Measurements from ENCODE around the gene PPP1R18.
A peak's percentile ranks its signal among the peaks of the same experiment; 100 is the strongest.
"Not testable (repeated sequence)": the region's sequence is repeated elsewhere in the genome, so short reads cannot be mapped to it uniquely, and the experiment has no call there.

PPP1R18 gene

DNA sequence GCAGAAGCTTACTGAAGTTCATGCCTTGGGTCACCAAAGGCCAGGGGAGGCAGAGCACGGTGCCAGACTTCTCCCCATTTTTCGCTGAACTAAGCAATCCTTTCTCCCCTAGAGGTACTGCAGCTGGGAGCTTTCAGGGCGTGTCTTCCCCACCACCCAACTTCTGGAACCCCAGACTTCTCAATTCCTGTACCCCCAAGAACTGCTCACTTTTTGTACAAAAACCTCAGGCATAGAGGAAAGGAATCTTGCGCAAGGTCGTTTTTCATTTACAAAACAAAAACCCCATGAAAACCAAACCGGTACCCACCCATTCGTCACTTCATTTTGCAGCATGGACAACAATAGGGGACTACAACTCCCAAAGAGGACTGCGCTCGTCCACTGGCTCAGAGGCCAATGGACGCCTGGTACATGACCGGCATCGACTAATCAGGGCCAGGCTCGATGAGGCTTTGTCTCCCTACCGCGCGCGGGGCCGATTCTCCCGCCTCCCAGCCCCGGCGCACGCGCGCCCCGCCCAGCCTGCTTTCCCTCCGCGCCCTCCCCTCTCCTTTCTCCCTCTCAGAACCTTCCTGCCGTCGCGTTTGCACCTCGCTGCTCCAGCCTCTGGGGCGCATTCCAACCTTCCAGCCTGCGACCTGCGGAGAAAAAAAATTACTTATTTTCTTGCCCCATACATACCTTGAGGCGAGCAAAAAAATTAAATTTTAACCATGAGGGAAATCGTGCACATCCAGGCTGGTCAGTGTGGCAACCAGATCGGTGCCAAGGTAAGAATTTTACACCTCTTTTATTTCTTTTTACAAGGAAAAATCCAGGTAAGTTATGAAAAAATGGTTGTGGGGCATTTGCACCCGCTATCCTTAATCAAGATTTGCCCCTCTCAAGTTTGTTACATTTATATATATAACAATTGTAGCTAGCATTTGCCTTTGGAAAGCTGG lies 33.6 kb upstream of the PPP1R18 start, which contains the start of gene TUBB:
Gene TUBB, plus strand, starts transcription at position 562 of the 947 bp plus-strand sequence. Its CDS starts 155 bp downstream, at position 717.
- peak; percentile 93 to 94 for DNase-seq (ENCODE audit: low read depth in 2 of 2)

DNA sequence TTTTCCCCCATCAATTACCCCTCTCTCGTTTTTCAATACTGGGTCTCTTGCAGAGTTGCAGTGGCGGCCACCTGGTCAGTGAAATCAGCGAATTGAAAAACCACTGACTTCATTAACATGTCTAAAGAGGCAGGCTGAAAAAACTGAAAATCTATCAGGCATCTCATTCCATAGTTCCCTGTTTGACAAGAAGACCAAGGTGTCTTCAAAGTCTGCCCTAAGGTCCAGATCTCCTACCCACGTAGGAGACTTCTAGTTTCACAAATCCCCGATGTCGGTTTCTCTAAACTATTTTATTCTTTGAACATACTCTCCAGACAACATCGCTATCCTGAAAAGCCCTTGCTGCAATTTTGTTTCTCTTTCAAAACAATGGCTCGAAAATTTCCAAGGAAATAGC lies 32.9 kb upstream of the PPP1R18 start:
- DNase-seq (ENCODE audit: low read depth in 2 of 2) = no peak

DNA sequence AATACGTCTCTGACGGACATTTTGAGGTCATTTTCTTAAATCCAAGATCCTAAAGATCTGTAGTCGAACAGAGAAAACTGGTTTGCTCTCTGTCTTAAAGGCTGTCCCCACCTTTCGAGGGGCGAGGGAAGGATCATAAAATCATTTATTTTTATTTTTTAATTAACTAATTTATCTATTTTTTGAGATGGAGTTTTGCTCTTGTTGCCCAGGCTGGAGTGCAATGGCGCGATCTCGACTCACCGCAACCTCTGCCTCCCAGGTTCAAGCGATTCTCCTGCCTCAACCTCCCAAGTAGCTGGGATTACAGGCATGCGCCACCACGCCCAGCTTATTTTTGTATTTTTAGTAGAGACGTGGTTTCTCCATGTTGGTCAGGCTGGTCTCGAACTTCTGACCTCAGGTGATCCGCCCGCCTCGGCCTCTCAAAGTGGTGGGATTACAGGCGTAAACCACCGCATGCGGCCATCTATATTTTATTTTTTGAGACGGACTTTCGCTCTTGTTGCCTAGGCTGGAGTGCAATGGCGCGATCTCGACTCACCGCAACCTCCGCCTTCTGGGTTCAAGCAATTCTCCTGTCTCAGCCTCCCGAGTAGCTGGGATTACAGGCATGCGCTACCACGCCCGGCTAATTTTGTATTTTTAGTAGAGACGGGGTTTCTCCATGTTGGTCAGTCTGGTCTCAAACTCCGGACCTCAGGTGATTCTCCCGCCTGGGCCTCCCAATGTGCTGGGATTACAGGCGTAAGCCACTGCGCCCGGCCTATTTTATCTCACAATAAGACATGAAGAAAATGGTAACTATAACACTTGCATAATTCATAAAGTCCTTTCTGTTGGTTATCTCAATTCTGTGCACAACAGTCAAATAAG lies 31.6 kb upstream of the PPP1R18 start:
- DNase-seq (ENCODE audit: low read depth in 2 of 2) = not testable (repeated sequence)

DNA sequence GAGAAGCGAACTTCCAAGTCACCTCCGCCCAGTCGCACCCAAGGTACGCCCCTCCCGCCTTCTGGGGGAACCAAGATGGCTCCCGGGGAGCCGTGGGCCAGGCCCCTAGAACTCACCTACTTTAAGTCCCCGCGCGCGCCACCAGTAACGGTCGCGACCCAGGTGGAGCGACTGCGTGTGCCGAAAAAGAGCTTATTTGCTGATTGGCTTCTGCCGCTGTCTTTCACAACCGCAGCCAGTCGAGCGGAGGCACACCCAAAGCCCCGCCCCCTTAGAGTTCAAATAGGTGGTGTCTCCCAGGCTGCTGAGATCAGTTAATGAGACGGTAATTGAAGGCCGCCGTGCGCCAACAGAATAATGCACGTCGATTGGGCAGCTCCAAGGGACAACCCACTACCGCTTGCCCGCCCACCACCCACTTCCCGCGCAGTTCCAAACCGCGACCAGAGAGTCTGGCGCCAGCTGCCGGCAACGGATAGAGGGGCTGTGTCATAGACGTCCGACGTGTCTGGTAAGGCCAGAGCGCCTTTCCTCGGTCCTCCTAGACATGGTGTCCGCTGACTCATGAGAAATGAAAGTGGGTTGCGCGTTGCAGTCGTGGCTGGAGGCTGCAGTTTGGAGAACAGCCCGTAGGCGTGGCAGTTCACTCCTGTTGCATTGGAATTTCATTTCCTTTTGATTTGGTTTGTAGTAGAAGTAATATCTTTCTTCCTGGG lies 30.8 kb upstream of the PPP1R18 start, which contains the start of gene MDC1:
Gene MDC1, minus strand, starts transcription at position 153 of the 716 bp plus-strand sequence. CDS start 2,106 bp downstream, outside the sequence.
- DNase-seq (ENCODE audit: low read depth in 2 of 2) = peak; percentile 96 to 99

DNA sequence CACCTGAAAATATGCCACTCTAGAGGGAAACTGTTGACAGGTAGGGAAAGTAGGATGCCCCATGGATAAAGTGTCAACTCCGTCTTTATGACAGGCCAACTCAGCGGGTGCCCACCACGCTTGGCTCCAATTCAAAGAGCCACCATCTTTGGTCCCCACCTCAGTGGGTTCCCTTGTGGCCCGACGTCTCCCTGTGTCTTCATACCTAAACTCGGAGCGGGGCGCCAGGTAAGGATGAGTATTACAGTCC lies 30.4 kb upstream of the PPP1R18 start:
- no peak for DNase-seq (ENCODE audit: low read depth in 2 of 2)

DNA sequence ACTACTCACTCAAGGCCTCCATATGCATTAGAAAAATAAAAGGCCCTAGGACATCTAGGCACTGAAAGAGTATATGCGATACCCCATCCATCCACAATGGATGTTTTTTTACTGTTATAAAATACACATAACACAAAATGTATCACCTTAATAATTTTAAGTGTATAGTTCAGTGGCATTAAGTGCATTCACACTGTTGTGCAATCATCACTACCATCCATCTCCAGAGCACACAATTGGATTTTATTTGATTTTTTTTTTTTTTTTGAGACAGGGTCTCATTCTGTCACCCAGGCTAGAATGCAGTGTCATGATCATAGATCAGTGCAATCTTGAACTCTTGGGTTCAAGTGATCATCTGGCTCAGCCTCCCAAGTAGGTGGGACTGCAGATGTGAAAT lies 27.8 kb upstream of the PPP1R18 start:
- no peak for DNase-seq (ENCODE audit: low read depth in 2 of 2)

DNA sequence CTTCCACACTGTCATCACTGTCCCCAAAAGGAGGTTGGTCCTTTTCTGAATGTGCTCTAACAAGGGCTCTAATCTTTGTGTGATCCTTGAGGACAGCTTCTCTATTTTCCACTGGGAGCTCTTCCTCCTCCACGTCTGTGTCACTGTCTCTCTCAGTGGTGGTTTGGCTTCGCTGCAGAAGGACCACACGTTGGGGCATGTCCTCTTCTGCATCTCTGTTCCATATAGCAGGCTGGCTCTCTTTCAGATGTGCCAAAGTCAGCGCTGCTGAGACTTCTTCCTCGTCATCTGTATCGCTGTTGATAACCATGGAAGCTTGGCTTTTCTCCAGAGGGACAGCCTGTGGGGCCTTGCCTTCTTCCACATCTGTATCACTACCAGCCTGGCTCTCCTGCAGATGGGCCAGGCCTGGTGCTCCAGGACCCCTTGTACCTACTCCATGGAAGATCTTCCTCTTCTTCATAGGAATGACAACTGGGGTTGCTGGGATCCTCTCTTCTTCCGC lies 26.0 kb upstream of the PPP1R18 start:
- DNase-seq (ENCODE audit: low read depth in 2 of 2) = no peak

DNA sequence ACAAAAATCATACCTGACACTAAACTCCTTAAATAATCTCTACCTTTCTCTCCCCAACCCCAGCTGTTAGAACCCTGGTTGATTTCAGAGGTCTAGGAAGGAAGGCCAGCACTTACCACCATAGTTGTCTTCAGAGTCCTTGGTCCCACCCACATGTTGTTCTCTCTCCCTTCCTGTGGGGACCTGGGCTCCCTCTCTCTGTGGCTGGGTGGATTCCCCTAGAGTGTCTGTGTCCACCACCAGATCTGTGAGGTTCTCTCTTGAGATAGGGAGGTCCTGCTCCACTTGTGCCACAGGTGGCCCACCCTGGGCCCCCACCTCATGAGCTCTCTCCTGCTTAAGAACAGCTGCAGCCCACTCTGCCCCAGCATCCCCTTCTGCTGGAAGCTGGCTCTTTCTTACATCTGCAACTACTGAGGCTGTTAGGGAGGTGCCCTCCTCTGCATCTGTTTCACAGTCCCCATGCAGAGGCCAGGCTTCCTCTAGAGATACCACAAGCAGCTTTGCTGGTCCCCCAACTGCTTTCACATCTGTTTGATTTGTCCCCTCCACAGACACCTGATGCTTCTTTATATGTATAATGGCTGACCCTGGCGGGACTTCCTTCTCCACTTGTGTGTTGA lies 25.4 kb upstream of the PPP1R18 start:
- no peak for DNase-seq (ENCODE audit: low read depth in 2 of 2)

DNA sequence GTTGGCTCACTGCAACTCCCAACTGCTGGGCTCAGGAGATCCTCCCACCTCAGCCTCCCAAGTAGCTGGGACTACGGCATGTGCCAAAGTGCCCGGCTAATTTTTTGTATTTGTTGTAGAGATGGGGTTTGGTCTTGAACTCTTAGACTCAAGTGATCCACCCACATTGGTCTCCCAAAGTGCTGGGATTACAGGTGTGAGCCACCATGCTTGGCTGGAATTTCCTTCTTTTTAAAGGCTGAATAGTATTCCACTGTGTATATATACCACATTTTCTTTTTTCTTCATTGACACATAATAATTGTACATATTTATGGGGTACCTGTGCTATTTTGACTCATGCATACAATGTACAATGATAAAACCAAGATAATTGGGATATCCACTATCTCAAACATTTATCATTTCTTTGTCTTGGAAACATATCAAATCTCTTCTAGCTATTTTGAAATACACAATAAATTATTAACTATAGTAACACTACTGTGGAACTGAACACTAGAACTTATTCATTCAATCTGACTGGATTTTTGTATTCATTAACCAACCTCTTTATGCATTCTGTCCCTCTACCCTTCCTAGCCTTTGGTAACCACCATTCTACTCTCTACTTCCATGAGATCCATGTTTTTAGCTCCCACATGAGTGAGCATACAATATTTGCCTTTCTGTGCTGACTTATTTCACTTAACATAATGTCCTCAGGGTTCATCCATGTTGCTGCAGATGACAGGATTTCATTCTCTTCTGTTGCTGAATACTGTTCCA lies 22.8 kb upstream of the PPP1R18 start:
- no peak for DNase-seq (ENCODE audit: low read depth in 2 of 2)

DNA sequence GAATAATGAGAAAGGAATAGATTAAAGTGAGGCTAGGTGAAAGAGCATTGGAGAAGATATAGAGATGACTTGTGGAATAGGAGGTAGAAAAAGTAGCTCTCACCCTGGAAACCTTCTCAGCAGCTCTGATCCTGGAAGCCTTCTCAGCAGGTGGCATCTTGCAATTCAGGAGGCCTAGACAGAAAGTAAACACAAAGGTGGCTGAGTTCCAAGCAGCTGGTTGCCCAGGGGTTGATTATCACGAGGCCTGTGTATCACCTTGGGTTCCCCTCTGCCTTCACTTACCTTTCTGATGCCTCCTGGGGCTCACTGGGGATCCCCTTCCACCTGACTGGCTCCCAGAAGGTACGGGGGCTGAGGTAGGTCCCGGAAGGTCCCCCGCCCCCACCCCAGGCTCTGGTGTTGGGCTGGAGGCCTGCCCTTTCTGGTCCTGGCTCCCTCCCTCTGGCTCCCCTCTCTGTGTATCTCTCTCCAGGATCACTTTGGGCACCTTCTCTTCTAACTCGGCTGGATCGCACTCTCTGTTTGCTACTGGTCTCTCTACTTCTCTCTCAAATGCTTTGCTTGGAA lies 20.9 kb upstream of the PPP1R18 start:
- DNase-seq (ENCODE audit: low read depth in 2 of 2) = no peak

DNA sequence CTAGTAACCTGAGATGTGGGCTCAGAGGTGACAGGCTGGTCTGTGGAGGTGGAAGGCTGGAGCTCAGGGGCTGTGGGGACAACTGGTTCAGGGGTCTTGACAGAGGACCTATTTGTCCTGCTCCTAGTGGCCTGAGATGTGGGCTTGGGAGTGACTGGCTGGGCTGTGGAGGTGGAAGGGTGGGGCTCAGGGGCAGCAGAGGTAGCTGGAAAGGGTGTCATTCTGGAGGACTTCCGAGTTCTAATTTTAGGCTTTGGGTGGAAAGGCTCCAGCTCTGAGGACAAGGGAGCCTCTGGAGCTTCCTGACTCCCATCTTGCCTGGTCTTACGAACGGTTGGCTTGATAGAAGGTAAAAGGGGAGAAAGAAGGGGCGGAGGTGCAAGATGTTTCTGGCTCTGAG lies 19.2 kb upstream of the PPP1R18 start:
- no peak for DNase-seq (ENCODE audit: low read depth in 2 of 2)

DNA sequence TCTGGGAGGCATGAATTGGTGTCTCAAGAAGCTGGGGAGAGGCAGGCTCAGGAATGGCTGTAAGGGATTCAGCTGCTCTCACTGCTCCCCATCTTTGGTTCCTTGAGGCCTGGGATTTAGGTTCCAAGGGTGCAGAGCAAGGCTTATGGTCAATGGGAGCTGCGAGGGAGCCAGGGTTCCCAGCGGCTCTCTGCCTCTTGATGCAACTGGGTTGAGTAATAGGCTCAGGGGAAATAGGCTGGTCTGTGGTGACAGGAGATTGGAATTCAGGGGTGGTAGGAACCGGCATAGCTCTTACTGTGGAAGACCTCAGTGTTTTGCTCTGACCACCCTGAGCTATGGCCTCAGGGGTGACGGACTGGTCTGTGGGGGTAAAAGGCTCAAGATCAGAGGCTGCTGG lies 17.4 kb upstream of the PPP1R18 start:
- DNase-seq (ENCODE audit: low read depth in 2 of 2) = no peak

DNA sequence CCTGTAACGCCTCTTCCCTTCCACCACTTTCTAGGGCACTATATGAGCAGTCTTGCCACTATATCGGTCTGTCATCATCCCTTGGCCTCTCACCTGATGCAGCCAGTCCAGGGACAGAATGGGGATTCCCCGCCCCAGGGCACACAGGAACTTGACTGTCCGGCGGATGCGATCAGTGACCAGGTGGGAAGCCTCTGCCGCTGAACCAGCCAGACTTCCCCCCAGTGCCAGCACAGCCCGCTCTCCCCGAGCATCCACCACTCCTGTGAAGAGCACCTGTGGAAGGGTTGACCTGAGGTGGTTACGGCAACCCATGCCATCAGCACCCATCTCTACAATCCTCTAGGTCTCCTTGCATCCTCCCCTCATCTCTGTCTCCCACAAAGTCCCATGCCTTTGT lies 16.6 kb upstream of the PPP1R18 start:
- no peak for DNase-seq (ENCODE audit: low read depth in 2 of 2)

DNA sequence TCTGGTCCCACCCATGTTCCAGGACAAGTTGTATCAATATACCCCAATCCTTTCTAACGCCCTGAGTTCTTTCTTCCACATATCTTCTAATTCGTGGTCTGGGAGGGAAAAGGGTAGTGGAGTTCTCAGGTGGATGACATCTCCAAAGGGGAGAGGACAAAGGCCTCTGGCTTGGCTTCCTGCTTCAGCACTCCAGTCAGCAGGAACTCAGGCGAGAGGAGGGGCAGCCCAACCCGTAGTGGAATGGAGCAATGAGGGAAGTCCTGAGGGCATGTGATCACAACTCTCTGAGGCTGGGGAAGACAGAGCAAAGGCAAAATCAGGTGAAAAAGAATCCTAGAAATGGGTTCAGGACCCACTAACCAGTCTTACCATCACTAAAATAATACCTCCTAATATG lies 13.9 kb upstream of the PPP1R18 start:
- no peak for DNase-seq (ENCODE audit: low read depth in 2 of 2)

DNA sequence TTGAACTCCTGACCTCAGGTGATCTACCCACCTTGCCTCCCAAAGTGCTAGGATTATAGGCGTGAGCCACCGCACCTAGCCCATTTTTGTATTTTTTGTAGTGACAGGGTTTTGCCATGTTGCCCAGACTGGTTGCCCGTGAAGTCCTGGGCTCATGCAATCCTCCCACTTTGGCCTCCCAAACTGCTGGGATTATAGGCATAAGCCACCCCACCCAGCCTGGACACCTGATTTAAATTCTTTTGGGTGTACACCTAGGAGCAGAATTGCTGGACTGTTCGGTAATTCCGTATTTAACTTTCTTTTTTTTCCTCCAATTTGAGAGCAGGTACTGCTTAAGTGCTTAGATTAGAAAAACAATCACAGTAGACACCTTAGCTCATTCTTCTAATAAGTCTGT lies 10.0 kb upstream of the PPP1R18 start:
- no peak for DNase-seq (ENCODE audit: low read depth in 2 of 2)

DNA sequence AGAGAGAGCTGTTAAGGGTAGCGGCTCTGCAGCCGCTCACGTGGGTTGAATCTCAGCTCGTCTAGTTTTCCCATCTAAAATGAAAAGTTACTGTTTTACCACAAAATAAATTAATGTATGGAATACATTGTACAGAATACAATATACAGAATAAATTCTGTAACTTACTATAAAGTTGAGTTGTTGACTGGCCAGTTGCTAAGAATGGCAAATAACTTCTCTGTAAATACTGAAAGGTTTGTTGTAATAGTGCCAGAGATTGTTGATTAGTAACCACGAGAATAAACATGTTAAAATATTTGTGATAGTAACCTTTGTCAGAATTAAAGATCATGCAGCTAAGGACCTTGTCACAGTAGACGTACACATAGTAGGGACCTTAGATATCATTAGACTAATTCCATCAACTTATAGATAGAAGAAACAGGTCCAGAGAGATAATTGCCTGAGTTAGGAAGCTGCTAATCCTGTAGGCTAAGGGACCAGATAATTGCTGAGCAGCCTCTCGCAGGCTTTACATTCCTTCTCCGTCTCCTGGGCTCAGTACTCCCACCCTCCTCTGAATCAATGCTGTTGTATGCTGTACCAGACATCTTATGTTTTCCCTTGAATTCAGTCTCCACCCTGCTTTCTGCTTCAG lies 4.9 kb upstream of the PPP1R18 start:
- no peak for DNase-seq (ENCODE audit: low read depth in 2 of 2)

DNA sequence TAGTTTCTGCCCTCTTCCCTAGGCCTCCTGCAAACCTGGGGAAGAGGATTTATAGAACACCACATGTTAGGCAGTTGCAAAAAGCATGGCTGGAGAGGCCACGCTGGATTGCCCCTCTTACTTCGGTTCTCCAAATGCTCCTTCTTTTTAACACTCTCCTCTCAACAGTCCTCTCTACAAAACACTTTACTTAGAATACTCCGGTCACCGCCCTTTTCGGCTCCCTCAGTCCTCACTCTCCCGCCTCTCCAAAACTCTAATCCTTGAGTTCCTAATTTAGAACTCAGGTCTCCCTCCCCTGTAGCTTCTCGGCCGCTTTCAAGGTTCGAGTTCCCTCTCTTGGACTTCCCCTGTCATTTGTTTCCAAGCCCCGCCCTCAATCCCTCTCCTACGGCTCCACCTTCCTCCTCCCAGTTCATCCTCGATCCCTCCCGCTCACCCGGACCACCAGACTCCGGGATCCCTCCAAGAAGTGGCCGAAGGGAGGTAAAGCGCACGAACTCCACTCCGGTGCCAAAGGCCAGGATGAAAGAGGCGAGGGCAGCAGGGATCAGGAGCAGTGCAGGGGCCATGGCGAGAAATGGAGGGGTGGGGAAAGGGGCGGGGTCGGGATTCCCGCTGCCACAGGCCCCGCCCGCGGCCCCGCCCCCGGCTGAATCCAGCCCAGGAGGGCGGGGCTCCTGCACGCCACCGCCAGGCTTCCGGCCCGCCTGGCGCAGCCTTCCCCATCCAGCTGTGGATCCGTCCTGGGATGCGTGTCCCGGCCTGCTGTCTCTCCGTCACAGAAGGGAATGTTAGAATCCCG lies 4.2 kb upstream of the PPP1R18 start, which contains the start of gene NRM:
Gene NRM, minus strand, starts transcription at position 582 of the 805 bp plus-strand sequence. Its CDS starts 10 bp downstream, at position 572.
- DNase-seq (ENCODE audit: low read depth in 2 of 2) = peak; percentile 78 to 79

DNA sequence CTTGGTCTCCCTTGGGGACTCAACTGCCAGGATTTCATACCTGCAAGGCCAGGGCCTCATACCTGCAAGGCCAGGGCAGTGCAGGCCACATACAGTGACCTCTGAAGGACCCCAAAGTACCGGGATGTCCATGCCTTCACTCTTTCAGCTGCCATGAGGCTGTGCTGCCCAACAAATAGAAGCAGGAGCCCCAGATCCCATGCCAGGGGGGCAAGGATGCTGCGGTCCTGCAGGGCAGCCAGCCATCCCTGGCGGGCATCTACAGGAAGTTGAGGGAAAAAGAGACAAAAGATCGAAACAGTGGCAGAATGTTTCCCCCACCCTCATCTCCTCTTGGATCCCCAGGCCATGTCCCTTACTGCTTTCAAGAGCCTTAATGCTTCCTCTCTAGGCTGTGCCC lies 3.5 kb upstream of the PPP1R18 start:
- no peak for DNase-seq (ENCODE audit: low read depth in 2 of 2)

Data from stimulated activated CD4-positive, alpha-beta T cell treated with anti-CD3 and anti-CD28 coated beads, Interleukin-4, amount 100 ng/mL, for 48 hours (primary cell).